GM12892 (cell line): ENCODE measurements around the gene CAMK2B.

Experiments used
- DNase-seq: peaks from one replicate; pipeline ENCODE4 v3.0.0; 2011; ENCODE audit not compliant: insufficient read length
- FAIRE-seq: peaks from 2 replicates; lab custom pipeline; 2011; peaks lifted over from hg19 to GRCh38; lab: Jason Lieb, UNC
- POLR2A ChIP-seq: IDR thresholded peaks from 2 replicates; pipeline ENCODE4 v1.6.1; 2011; ENCODE audit warnings: low read depth, low read length, control low read depth
- POLR2AphosphoS5 ChIP-seq: IDR thresholded peaks from 2 replicates; pipeline ENCODE4 v1.6.1; 2011; ENCODE audit warnings: low read depth, low read length, control low read depth
- TAF1 ChIP-seq: IDR thresholded peaks from 2 replicates; pipeline ENCODE4 v1.6.1; 2011; ENCODE audit warnings: low read depth, mild to moderate bottlenecking, control low read depth, low read length, borderline replicate concordance

Gene CAMK2B

GRCh38 chr7:44235582-44236332 lies 89.6 kb downstream of the CAMK2B start:
- no peak for TF ChIP-seq TAF1
- TF ChIP-seq POLR2A: no peak
- TF ChIP-seq POLR2AphosphoS5: no peak
- FAIRE-seq (no peak), DNase-seq (no peak)

GRCh38 chr7:44235066-44235465 lies 90.3 kb downstream of the CAMK2B start:
- FAIRE-seq: no peak
- TF ChIP-seq POLR2AphosphoS5 (no peak), TAF1 (no peak), POLR2A (no peak)
- DNase-seq: no peak

- TF ChIP-seq POLR2A (no peak), POLR2AphosphoS5 (no peak), TAF1 (no peak)
- FAIRE-seq: no peak
- DNase-seq: no peak
Observed at GRCh38 chr7:44232901-44233715, 92.3 kb downstream of the CAMK2B start.

- TF ChIP-seq POLR2AphosphoS5 (no peak), POLR2A (no peak), TAF1 (no peak)
- DNase-seq (no peak), FAIRE-seq (no peak)
Observed at GRCh38 chr7:44232396-44232795, 93.0 kb downstream of the CAMK2B start.

DNA sequence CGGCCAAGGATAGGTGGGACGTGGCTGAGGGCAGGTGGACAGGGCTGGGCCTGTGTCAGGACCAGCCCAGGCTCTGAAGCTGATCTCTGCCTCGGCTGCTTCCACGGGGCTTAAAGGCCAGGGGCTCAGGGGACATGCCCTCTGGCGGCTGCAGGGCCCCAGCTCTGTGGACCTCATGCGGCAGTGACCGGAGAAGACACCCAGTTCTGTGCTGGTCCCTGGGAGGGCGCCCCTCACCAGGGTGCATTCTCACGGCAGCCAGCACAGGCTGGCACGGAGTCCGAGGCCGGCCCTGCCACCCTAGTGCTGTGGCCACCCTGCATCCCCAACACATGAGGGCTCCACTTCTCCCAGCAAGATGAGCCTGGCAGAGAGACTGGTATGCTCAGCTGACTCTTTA lies 94.3 kb downstream of the CAMK2B start:
- TF ChIP-seq POLR2AphosphoS5 (no peak), TAF1 (no peak), POLR2A (no peak)
- DNase-seq: no peak

DNA sequence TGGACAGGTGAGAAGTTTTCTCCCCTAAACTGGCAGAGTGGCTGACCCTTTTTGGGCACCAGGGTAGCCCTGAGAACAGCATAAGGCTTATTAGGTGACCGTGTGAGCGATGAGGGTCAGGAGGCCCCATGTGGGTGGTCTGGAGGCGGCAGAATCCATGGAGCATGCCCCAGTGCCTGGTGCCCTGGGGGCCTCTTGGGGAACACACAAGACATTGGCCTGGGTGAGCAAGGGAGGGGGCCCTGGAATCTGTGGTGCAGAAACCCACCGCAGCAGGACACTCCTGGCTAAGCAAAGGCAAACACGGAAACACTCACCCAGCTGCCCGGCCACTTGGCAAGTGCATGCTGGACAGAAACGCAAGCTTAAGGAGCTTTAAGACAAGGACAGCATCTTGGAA lies 95.1 kb downstream of the CAMK2B start:
- FAIRE-seq (no peak), DNase-seq (no peak)
- no peak for TF ChIP-seq POLR2A
- no peak for TF ChIP-seq TAF1
- TF ChIP-seq POLR2AphosphoS5: no peak

More for the DNA sequence above, 94.3 kb downstream of the CAMK2B start:
- no peak for FAIRE-seq

GRCh38 chr7:44229546-44230105 lies 95.8 kb downstream of the CAMK2B start:
- no peak for TF ChIP-seq POLR2A
- no peak for TF ChIP-seq POLR2AphosphoS5
- TF ChIP-seq TAF1: no peak
- FAIRE-seq: no peak

DNA sequence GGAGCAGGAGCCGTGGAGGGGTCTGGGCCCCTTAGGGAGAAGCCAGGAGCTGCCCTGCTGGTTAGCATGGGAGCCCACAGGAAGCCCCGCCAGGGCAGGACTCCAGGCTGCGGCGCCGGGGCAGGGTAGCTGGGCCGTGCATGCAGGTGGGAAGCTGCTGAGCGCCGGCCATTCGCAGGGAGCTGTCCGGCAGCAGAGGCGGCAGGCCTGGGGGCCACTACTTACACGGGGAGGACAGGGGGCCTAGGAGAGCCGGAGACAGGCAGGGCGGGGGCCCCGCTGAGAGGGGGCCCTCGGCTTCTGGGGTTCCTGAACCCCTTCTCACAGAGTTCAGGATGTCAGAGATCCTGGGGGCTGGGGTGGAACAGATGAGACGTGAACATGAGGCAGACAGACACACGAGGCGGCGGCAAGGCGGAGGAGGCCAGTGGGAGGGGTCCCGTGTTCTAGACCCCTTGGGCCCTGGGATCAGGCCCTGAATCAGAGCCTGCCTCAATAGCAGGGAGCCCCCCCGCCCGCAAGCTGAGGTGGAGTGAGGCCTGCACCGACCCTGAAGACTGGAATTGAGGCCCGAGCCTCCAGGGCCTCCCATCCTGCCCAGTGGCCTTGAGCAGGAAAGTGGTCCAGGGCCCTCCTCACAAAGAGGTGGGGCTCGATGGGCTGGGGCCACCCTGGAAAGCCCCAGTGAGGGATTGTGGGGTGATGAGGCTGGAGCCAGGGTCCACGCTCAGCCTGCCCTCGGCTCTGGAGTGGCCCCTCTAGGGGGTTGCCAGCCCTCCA lies 96.6 kb downstream of the CAMK2B start:
- FAIRE-seq (no peak), DNase-seq (no peak)
- TF ChIP-seq POLR2AphosphoS5: no peak
- TF ChIP-seq POLR2A: no peak
- no peak for TF ChIP-seq TAF1

More at GRCh38 chr7:44229546-44230105, 95.8 kb downstream of the CAMK2B start:
- no peak for DNase-seq

- no peak for DNase-seq
- TF ChIP-seq POLR2A (no peak), TAF1 (no peak), POLR2AphosphoS5 (no peak)
Observed at GRCh38 chr7:44227911-44228310, 97.5 kb downstream of the CAMK2B start.

GRCh38 chr7:44226396-44226753 lies 99.0 kb downstream of the CAMK2B start:
- FAIRE-seq (no peak), DNase-seq (no peak)
- no peak for TF ChIP-seq POLR2A
- no peak for TF ChIP-seq TAF1
- no peak for TF ChIP-seq POLR2AphosphoS5

More at GRCh38 chr7:44227911-44228310, 97.5 kb downstream of the CAMK2B start:
- FAIRE-seq: no peak
